Liver (tissue), 9 donors: ENCODE results near the gene ARHGEF2. TPM values are rescaled to one million over a fixed set of nuclear protein-coding genes. Genes with fewer than 3 reads are reported as not detected.

ENCODE experiments used
- DNase-seq: peaks from one replicate; pipeline ENCODE4 v3.0.0-alpha.2; 2017; ENCODE audit warnings: low spot score
- H3K27ac ChIP-seq, 2 donors: one replicate each; pipeline ENCODE4 v1.7.0; 2013; ENCODE audit warnings: inconsistent platforms in 2 of 2, low read length in 2 of 2, control low read depth in 1 of 2, low read depth in 1 of 2, mild to moderate bottlenecking in 1 of 2
- H3K27me3 ChIP-seq, 4 donors: one replicate each; pipeline versions ENCODE4 v1.6.1 to v1.7.0; 2013; ENCODE audit warnings: low read length in 3 of 4, inconsistent platforms in 1 of 4, mild to moderate bottlenecking in 1 of 4, moderate library complexity in 1 of 4; ENCODE audit not compliant: control insufficient read depth in 4 of 4, insufficient read depth in 4 of 4
- H3K36me3 ChIP-seq, 4 donors: one replicate each; pipeline versions ENCODE4 v1.6.1 to v1.7.0; 2013; ENCODE audit warnings: low read length in 3 of 4, mild to moderate bottlenecking in 3 of 4, low read depth in 1 of 4, moderate library complexity in 1 of 4; ENCODE audit not compliant: control insufficient read depth in 4 of 4, insufficient read depth in 3 of 4
- H3K4me1 ChIP-seq, 4 donors: one replicate each; pipeline versions ENCODE4 v1.6.1 to v1.7.0; 2013; ENCODE audit warnings: low read length in 3 of 4, mild to moderate bottlenecking in 3 of 4, moderate library complexity in 1 of 4; ENCODE audit not compliant: control insufficient read depth in 4 of 4, insufficient read depth in 4 of 4
- H3K4me3 ChIP-seq, 3 donors: one replicate each; pipeline versions ENCODE4 v1.6.1 to v1.7.0; 2013; ENCODE audit warnings: low read length in 3 of 3, control low read depth in 1 of 3, low read depth in 1 of 3, mild to moderate bottlenecking in 1 of 3
- H3K9ac ChIP-seq, 2 donors: one replicate each; pipeline ENCODE4 v1.7.0; 2013; ENCODE audit warnings: low read length in 2 of 2, mild to moderate bottlenecking in 2 of 2, moderate library complexity in 2 of 2, control low read depth in 1 of 2, low read depth in 1 of 2
- H3K9me3 ChIP-seq, 4 donors: one replicate each; pipeline versions ENCODE4 v1.6.1 to v1.7.0; 2013; ENCODE audit warnings: low read length in 3 of 4; ENCODE audit not compliant: control insufficient read depth in 4 of 4
- ATF3 ChIP-seq: IDR thresholded peaks from 2 replicates; pipeline ENCODE4 v1.6.1; 2016; ENCODE audit warnings: antibody characterized with exemption
- CTCF ChIP-seq: fragments of 150-350 bp; IDR thresholded peaks from 2 replicates; pipeline ENCODE4 v1.5.1; 2017; ENCODE audit warnings: improper control_type of control experiment, low read depth, low read length; ENCODE audit not compliant: missing input control
- EGR1 ChIP-seq, 2 donors: IDR thresholded peaks; 2 replicates each; pipeline ENCODE4 v1.6.1; 2016 to 2018; ENCODE audit warnings: antibody characterized with exemption in 2 of 2, low read depth in 2 of 2
- FOXA2 ChIP-seq: IDR thresholded peaks from 2 replicates; pipeline ENCODE4 v1.6.1; 2016; ENCODE audit warnings: antibody characterized with exemption
- GABPA ChIP-seq, 2 donors: IDR thresholded peaks in 1 of 2; conservative IDR thresholded peaks in 1 of 2; 2 replicates each; pipeline ENCODE4 v1.6.1; 2016; ENCODE audit warnings: antibody characterized with exemption in 2 of 2, mild to moderate bottlenecking in 1 of 2, moderate library complexity in 1 of 2
- HNF4A ChIP-seq, 2 donors: conservative IDR thresholded peaks; 2 replicates each; pipeline ENCODE4 v1.6.1; 2016; ENCODE audit warnings: antibody characterized with exemption in 2 of 2, mild to moderate bottlenecking in 2 of 2
- HNF4G ChIP-seq: IDR thresholded peaks from 2 replicates; pipeline ENCODE4 v1.6.1; 2016; ENCODE audit warnings: antibody characterized with exemption
- JUND ChIP-seq, 2 donors: IDR thresholded peaks; 2 replicates each; pipeline ENCODE4 v1.6.1; 2016; ENCODE audit warnings: antibody characterized with exemption in 2 of 2
- MAX ChIP-seq: IDR thresholded peaks from 2 replicates; pipeline ENCODE4 v1.6.1; 2016; ENCODE audit warnings: antibody characterized with exemption
- RAD21 ChIP-seq, 2 donors: IDR thresholded peaks; 2 replicates each; pipeline ENCODE4 v1.6.1; 2016; ENCODE audit warnings: antibody characterized with exemption in 2 of 2, mild to moderate bottlenecking in 2 of 2
- REST ChIP-seq: IDR thresholded peaks from 2 replicates; pipeline ENCODE4 v1.6.1; 2016; ENCODE audit warnings: antibody characterized with exemption, mild to moderate bottlenecking
- RXRA ChIP-seq, 2 donors: IDR thresholded peaks; 2 replicates each; pipeline ENCODE4 v1.6.1; 2017 to 2018; ENCODE audit warnings: antibody characterized with exemption in 2 of 2, mild to moderate bottlenecking in 1 of 2
- SP1 ChIP-seq: IDR thresholded peaks from 2 replicates; pipeline ENCODE4 v1.6.1; 2018; ENCODE audit warnings: antibody characterized with exemption, mild to moderate bottlenecking
- TAF1 ChIP-seq: conservative IDR thresholded peaks from 2 replicates; pipeline ENCODE4 v1.6.1; 2016; ENCODE audit warnings: antibody characterized with exemption, mild to moderate bottlenecking
- YY1 ChIP-seq: IDR thresholded peaks from 2 replicates; pipeline ENCODE4 v1.6.1; 2016; ENCODE audit warnings: antibody characterized with exemption, mild to moderate bottlenecking
- ZBTB33 ChIP-seq: IDR thresholded peaks from 2 replicates; pipeline ENCODE4 v1.6.1; 2016; ENCODE audit warnings: antibody characterized with exemption
- WGBS: extraction: QIAGEN DNeasy Blood & Tissue Kit; methylation state at CpG from one replicate; pipeline ENCODE4 v1.1.7; 2013; 5-methylcytosine and 5-hydroxymethylcytosine counted together
- polyA plus RNA-seq, 2 donors: library from polyadenylated mRNA; stranded (reverse) in 1 of 2; unstranded in 1 of 2; fragments of 200-250 nt in 1 of 2; fragments of >200 nt in 1 of 2; fragmentation: Nextera tagmentation in 1 of 2; extraction: Ambion mirVana in 1 of 2; gene quantifications; one replicate each; pipeline versions ENCODE4 v1.2.1 to v1.2.3, GENCODE V29; 2013 to 2015
- total RNA-seq, 2 donors: library from RNA; depleted of rRNA; stranded (reverse); fragments of >200 nt; gene quantifications; one replicate each; pipeline ENCODE4 v1.2.3, GENCODE V29; 2014
- donor health status: healthy.
- donor health status: healthy.
- donor health status: healthy.
- donor health status: healthy.
- donor health status: healthy.

Gene ARHGEF2
- total and polyA plus RNA-seq, 4 donors = 3.2 to 59.1 (median 10.3) TPM

GRCh38 chr1:155942578-155943141, 35.7 kb downstream of the ARHGEF2 start:
- H3K27me3 ChIP-seq = no peaks in the 10 kb centered on the region
- no peak overlapping the region for H3K27ac ChIP-seq
- H3K9me3 ChIP-seq = no peaks in the 10 kb centered on the region
- H3K4me3 ChIP-seq = no peak overlapping the region
- peaks cover 3 to 20% (median 8%) of the 10 kb centered on the region in 4 donors for H3K4me1 ChIP-seq
- H3K9ac ChIP-seq = no peak overlapping the region
- DNase-seq = no peak
- H3K36me3 ChIP-seq = peaks cover 0 to 7% (median 0%) of the 10 kb centered on the region in 4 donors
- TF ChIP-seq ATF3 (no peak), GABPA (IDR thresholded peaks at IDR 0.05 in 1 of 2, conservative IDR thresholded peaks at IDR 0.05 in 1 of 2) (no peak), HNF4A (conservative IDR thresholded peaks at IDR 0.05) (no peak), RAD21 (IDR thresholded peaks at IDR 0.05) (no peak), CTCF (no peak), EGR1 (IDR thresholded peaks at IDR 0.05; ENCODE audit: low read depth in 2 of 2) (no peak), ZBTB33 (no peak), RXRA (IDR thresholded peaks at IDR 0.05) (no peak), REST (no peak), MAX (no peak), SP1 (no peak), HNF4G (no peak), TAF1 (no peak), YY1 (no peak), JUND (IDR thresholded peaks at IDR 0.05) (no peak), FOXA2 (no peak)
- WGBS = 84% methylated on average over 11 of the region's 11 CpGs
